T47D (cell line): ENCODE results near the gene HIBCH.

Experiments used
- DNase-seq, 2 experiments: peaks; one replicate each; pipeline versions ENCODE4 v3.0.0 to v3.0.0-alpha.2; 2011 to 2012; ENCODE audit warnings: low read depth in 1 of 2, low spot score in 1 of 2
- JUND ChIP-seq: IDR thresholded peaks from 2 replicates; pipeline ENCODE4 v1.6.1; 2012; ENCODE audit warnings: low read depth
- in situ Hi-C: cut with HindIII; loops from 2 replicates; pipeline ENCODE4 v1.10.0; 2016; ENCODE audit warnings: low sequenced_read_pairs, low pct_unique_long_range_greater_than_20kb

Gene HIBCH

DNA sequence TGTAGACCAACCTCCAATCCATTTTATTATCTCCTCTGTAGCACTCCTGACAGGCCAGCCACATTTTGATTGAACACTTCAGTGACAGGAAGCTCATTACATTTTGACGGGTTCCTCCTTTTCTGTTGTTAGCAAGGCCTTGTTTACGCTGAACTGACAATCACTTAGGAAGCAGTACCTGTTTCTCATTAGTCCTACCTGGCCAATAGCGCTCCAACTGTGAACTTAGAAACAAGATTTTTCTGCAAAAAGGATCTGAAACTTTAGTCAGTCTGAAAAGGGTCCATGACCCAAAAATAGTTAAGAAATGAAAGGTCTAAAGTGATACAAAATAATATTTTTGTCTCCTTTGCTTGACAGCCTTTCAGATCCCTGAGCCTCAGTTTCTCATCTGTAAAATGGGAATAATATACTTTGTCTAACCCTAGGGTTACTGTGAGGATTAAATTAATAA is 137.5 kb downstream of the HIBCH start:
- in situ Hi-C loops: no loop called here
- TF ChIP-seq JUND: no peak
- DNase-seq: no peak

DNA sequence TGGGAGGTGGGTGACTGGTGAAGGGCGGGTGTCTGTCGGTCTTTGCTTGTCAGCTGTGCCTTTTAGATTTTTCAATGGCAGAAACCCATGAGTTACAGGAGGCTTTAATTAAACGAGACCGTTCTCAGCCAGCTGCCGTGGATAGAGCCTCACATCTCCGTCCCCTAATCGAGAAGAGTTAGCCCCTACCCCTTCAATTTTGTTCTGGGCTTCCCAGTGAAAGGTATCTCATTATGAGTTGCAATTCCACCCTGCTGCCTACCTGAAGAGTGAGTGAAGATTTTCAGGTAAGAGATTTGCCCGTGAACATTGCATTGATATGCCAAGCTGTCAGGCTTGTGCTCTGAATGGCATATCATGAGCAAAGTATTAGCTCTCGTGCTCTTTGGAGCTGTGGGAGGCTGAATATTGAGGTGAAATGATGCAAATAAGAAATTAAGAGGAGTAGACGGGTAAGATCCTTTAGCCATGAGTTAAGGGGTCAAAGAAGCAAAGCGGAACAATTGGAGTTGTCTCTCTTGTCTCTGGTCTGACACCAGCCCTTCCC is 138.4 kb downstream of the HIBCH start:
- no peak for TF ChIP-seq JUND
- DNase-seq: no peak
- in situ Hi-C loops: no loop called here

DNA sequence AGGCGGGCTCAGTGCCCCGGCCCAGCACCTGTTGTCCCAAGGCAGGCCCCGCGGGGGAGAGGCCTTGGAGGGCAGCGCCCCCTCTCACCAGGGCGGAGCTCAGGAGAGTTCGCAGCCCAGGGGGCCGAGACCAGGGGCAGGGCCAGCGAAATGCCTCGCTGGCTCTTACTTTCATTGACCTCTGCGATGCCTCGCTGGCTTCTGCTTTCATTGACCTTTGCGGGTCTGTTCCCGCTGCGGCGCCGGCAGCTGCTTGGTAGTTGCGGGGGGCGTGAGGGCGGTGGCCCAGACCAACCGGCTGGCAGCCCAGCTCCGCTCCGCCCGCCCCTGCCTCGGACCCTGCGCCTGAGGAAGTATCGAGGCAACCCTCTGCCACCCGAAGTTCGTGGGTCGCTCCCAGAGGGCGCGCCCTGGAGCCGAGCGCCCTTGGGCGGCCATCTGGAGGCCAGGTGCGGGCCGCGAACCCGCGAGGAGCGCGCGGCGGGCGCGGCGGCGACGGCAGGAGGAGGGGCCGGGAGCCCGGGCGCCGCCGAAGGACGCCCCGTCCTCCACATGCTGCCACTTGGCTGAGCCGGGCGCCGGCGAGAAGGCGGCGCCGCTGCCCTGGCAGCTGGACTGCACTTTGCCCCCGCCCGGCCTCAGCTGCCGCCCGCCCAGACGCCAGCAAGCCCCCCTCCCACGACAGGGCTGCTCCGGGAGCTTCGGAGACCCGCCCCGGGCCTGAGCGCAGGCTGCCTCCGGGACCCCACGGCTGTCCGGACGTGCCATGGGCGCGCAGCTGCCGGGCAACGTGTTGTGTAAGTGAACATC is 139.1 kb downstream of the HIBCH start:
- in situ Hi-C loops: no loop called here
- no peak for TF ChIP-seq JUND
- DNase-seq: no peak

DNA sequence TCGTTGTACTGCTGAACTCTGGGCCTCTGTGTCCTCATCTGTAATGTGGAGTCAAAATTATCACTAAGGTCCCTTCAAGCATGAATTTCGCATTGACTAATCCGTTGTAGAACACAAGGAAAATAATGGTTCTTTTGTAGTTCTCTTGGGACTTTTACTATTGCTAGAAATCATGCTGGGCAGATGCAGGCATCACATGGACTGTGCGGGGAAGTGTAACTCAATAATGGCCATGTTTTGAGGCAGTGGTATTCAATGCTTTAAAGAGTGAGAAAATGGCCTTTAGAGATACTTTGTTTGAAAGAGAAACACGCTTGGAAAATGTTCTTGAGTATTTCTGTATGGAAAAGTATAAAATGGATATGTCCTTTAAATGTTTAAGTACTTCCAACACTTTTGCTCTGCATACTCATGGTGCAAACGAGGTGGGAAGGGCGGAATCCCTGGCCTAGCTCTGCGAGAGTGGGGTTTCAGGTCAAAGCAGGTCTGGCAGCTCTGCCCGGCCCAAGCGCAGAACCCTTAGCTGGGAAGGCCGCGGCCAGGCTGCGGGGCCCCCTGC is 139.8 kb downstream of the HIBCH start:
- TF ChIP-seq JUND: no peak
- DNase-seq: no peak
- in situ Hi-C loops: no loop called here

DNA sequence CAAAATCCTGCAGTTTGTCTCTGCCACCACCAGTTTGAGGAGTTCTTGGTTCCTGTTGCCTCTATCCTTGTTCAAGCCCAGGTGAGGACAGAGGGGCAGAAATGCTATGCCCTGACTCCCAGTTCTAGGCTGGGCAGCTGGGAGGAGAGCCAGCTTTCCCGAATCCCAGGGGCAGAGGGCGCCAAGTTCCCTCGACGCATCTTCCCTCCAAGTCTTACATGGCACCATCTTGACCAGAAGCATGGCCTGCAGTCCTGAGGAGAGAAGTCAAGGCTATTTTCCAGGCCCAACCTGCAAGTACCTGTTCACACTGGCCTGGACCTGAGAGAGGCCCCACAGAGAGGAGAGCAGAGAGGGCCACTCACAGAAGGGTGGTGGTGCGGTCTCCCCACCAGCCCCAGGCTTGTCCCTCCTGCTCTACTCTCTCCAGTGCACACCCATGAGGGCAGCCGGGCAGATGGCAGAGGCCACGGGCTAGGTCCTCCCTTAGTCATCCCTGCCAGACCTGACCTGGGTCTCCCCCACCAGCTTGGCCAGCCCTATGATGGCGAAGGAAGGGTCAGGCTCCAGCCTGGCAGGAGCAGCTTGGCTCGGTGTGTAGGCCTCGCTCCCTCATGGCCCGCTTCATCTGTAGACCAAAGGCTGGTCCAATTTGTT is 141.4 kb downstream of the HIBCH start:
- TF ChIP-seq JUND: no peak
- in situ Hi-C loops: no loop called here
- DNase-seq: no peak

DNA sequence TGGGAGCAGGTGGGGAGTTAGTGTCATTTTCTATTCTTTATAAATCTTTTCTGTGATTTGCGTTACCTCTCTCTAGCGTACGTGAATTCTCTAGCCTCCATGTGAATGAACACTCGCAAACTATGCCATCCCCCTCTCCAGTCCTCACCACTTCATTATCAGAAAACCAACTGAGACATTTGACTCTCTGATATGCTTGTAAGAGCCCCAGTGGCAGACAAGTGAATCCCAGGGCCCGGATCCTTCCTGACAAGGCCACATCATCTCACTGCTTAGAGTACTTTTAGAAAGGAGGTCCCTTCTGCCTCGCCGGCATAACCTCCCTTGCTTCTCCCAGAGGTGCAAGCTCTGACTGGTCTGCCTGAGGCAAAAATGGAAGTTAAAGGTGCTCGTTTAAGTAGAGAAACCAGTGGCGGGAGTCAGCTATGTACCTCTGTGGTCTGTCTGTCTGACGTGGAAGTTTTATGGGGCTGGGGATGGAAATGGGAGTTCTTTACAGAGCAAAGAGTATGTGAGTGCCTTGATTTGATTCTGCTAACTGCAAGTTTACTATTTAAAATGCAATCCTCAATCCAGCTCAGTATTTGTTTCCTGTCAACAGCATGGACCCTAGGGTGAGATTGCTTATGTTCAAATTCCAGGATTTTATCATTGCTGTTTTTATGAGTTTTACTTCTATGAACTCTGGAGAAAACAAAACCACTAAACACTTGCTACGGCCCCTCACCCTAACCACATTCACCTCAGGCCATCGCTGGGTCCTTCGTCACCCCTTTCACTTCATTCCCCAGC is 142.2 kb downstream of the HIBCH start:
- in situ Hi-C loops: no loop called here
- DNase-seq: no peak
- no peak for TF ChIP-seq JUND

DNA sequence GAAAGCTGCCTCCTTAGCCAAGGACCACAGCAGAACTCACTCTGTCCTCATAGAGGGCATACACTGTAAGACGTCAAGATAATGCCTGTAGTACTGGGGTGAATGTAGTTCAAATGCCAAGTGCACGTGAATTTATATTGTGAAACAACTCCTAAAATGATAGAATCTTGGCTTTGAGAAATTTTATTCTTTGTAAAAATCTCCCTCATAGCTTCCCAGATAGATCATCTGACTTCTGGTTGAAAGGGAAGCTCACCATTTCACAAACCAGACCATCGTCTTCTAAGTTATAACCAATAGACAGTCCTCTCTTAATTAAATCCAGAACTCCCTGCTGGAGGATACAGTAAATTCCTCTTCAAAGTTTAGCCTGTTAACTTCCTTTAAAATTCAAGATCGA is 146.2 kb downstream of the HIBCH start:
- in situ Hi-C loops: no loop called here
- no peak for DNase-seq
- no peak for TF ChIP-seq JUND

DNA sequence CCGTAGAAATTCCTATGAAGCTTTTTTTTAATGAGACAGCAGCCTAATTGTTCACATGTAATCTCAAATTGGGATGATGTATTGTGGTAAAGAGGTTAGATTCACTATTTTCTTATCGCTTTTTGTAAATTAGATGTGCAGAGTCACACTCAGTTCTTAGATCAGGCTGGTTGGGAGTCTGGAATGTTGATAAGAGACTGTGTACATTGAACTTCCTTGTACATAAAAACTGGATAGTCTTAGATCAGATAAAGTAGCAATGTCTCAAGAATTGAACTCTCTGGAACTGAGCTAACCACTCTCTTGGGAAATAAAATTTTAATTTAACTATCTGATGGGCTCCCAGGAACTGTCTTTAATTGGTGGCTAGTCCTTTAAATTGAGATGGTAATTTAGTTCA is 149.0 kb downstream of the HIBCH start:
- no peak for TF ChIP-seq JUND
- in situ Hi-C loops: no loop called here
- no peak for DNase-seq

DNA sequence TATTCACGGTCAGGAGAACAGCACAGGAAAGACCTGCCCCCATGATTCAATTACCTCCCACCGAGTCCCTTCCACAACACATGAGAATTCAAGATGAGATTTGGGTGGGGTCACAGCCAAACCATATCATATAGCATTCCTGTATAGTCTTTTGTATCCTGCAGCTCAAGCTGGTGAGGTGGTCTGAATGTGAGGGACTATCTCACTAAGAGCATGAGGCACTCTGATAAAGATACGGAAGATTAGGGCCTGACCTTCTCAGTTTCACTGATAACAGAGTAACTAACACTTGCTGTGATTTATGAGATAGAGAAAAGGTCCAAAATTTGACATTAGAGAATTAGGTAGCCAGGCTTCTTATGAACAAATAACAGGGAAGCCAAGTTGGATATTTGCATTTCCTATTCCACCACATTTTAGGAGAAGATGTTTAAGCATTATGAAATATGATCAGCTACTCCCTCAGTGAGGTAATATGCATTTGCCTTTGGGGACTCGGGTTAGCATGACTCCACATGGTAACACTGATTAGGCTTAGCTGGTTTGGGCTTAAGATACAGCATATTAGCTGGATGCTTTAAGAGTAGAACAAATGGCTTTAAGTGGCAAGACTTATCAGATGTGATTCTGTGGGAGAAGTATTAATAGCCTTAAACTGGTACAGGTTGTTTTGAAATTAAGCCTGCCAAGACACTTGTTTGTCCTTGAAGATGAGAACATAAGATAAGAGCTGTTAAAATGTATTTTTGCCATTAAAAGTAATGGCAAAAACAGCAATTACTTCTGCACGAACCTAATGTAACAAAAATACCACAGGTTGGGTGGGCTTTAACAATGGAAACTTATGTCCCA is 150.2 kb downstream of the HIBCH start:
- no peak for TF ChIP-seq JUND
- in situ Hi-C loops: no loop called here
- DNase-seq: no peak

DNA sequence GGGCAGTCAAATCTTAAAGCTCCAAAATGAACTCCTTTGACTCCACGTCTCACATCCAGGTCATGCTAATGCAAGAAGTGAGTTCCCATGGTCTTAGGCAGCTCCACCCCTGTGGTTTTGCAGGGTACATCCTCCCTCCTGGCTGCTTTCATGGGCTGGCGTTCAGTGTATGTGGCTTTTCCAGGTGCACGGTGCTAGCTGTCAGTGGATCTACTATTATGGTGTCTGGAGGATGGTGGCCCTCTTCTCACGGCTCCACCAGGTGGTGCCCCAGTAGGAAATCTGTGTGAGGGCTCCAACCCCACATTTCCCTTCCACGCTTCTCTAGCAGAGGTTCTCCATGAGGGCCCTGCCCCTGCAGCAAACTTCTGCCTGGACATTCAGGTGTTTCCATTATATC is 151.9 kb downstream of the HIBCH start:
- TF ChIP-seq JUND: no peak
- in situ Hi-C loops: no loop called here
- no peak for DNase-seq

DNA sequence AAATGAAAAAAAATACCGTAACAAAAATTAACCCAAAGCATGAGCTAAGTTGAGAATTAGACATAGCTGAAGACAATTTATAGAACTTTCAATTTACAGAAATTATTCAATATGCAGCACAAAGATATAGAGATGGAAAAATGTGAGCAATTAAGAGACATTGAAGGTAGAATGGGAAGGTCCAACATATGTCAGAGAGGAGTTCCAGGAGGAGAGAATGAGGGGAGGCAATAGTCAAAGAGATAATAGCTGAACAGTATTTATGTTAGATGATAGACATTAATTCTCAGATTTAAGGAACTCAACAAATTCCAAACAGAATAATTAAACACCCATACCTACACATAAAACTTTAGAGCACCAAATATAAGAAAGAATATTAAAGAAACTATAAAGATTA is 154.1 kb downstream of the HIBCH start:
- no peak for DNase-seq
- in situ Hi-C loops: no loop called here
- TF ChIP-seq JUND: no peak

DNA sequence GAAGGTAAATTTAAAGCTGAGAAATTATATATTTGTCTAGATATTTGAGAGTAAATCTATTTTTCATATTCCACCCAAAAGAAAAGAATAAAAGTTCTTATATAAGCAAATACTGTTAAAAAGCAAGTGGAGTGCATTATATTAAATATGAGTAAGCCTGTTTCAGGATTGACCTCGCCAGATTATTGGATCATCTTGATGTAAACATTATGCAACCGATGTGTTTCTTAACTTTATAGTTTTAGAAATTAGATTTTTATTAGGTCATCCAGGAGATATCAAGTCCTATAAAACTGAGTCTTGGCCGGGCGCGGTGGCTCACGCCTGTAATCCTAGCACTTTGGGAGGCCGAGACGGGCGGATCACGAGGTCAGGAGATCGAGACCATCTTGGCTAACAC is 156.8 kb downstream of the HIBCH start:
- DNase-seq: no peak
- TF ChIP-seq JUND: no peak
- in situ Hi-C loops: no loop called here
